GM12878 (cell line): ENCODE results near the gene SBF2. TPM values are rescaled to one million over a fixed set of nuclear protein-coding genes. Genes with fewer than 3 reads are reported as not detected.

ENCODE experiments used
- ATAC-seq: fragments of 200-7000 bp; cut with Tn5 transposase; 3 replicates; pipeline ENCODE4 v1.9.1; 2020; ENCODE audit warnings: mild to moderate bottlenecking, moderate library complexity
- BruUV-seq: library from RNA; stranded (reverse); fragments of 400-500 nt; replicated peaks from 2 replicates; lab custom pipeline; 2021; lab: Mats Ljungman, UMichigan
- CTCF ChIA-PET: fragments of 300-600 bp; sonication (Branson Sonifier 250); formaldehyde crosslinking; extraction: SDS; loops from one replicate; lab custom pipeline; 2021; ENCODE audit warnings: inconsistent platforms; lab: Yijun Ruan, JAX
- POLR2A ChIA-PET: fragments of 350-600 bp; formaldehyde crosslinking; extraction: SDS; loops from one replicate; lab custom pipeline; 2021; ENCODE audit warnings: inconsistent platforms; lab: Charles Lee
- RAD21 ChIA-PET: fragments of 300-600 bp; sonication (Branson Sonifier 250); formaldehyde crosslinking; loops from one replicate; lab custom pipeline; 2023; ENCODE audit warnings: antibody characterized with exemption; ENCODE audit not compliant: unreplicated experiment; lab: Charles Lee
- SMC1A ChIA-PET: fragments of 300-600 bp; sonication (Branson Sonifier 250); formaldehyde crosslinking; loops from one replicate; lab custom pipeline; 2023; ENCODE audit not compliant: unreplicated experiment, uncharacterized antibody; lab: Charles Lee
- DNase-seq: peaks from one replicate; pipeline ENCODE4 v3.0.0-alpha.2; 2011; ENCODE audit warnings: low read depth, low spot score
- FAIRE-seq: peaks from 3 replicates; lab custom pipeline; 2011; peaks lifted over from hg19 to GRCh38; lab: Jason Lieb, UNC
- H2AFZ ChIP-seq: 2 replicates; pipeline ENCODE4 v1.6.0; 2011; ENCODE audit warnings: low read depth, low read length, control low read depth; ENCODE audit not compliant: control insufficient read depth
- H3K27ac ChIP-seq: 2 replicates; pipeline ENCODE4 v1.5.1; 2011; ENCODE audit warnings: control low read depth; ENCODE audit not compliant: control insufficient read depth, insufficient read depth
- H3K27me3 ChIP-seq, 2 experiments: replicated peaks in 1 of 2; 2 replicates each; pipeline versions ENCODE4 v1.6.0 to v1.6.1; 2011; ENCODE audit warnings: low read length in 1 of 2; ENCODE audit not compliant: control insufficient read depth in 2 of 2, insufficient read depth in 2 of 2
- H3K36me3 ChIP-seq, 2 experiments: 2 replicates each; pipeline ENCODE4 v1.5.1; 2011; ENCODE audit warnings: low read length in 1 of 2; ENCODE audit not compliant: control insufficient read depth in 2 of 2, insufficient read depth in 2 of 2
- H3K4me1 ChIP-seq: 2 replicates; pipeline ENCODE4 v1.6.1; 2011; ENCODE audit warnings: mild to moderate bottlenecking, low read length, moderate library complexity, mixed read lengths; ENCODE audit not compliant: control insufficient read depth, insufficient read depth
- H3K4me2 ChIP-seq: 2 replicates; pipeline ENCODE4 v1.6.0; 2011; ENCODE audit warnings: control low read depth; ENCODE audit not compliant: control insufficient read depth, insufficient read depth
- H3K4me3 ChIP-seq: fragments of 200-600 bp; sonication (generic); 2 replicates; pipeline ENCODE4 v1.5.1; 2016
- H3K79me2 ChIP-seq: 2 replicates; pipeline ENCODE4 v1.6.0; 2011; ENCODE audit warnings: low read length; ENCODE audit not compliant: control insufficient read depth, insufficient read depth
- H3K9ac ChIP-seq: 2 replicates; pipeline ENCODE4 v1.8.0; 2011; ENCODE audit warnings: low read length, control low read depth, mixed read lengths; ENCODE audit not compliant: control insufficient read depth, insufficient read depth
- H3K9me3 ChIP-seq: replicated peaks from 3 replicates; pipeline ENCODE4 v1.5.1; 2011; ENCODE audit warnings: mild to moderate bottlenecking, low read length; ENCODE audit not compliant: control insufficient read depth, insufficient read depth
- H4K20me1 ChIP-seq: 2 replicates; pipeline ENCODE4 v1.6.0; 2011; ENCODE audit not compliant: control insufficient read depth, insufficient read depth
- ATF2 ChIP-seq: IDR thresholded peaks from 2 replicates; pipeline ENCODE4 v1.6.1; 2012; ENCODE audit warnings: low read length, inconsistent platforms
- FOS ChIP-seq: IDR thresholded peaks from 3 replicates; pipeline ENCODE4 v1.6.1; 2011; ENCODE audit warnings: borderline replicate concordance; ENCODE audit not compliant: insufficient read length; ENCODE audit errors: extremely low read depth
- FOXK2 ChIP-seq: fragments of 450-650 bp; IDR thresholded peaks from 2 replicates; pipeline ENCODE4 v1.6.1; 2017; ENCODE audit warnings: mild to moderate bottlenecking, moderate library complexity
- GATAD2B ChIP-seq: fragments of 450-650 bp; conservative IDR thresholded peaks from 2 replicates; pipeline ENCODE4 v1.6.1; 2017; ENCODE audit warnings: low read depth, mild to moderate bottlenecking, moderate library complexity
- MTA3 ChIP-seq: IDR thresholded peaks from 2 replicates; pipeline ENCODE4 v1.6.1; 2012; ENCODE audit warnings: low read length, inconsistent platforms, borderline replicate concordance
- PBX3 ChIP-seq: IDR thresholded peaks from 2 replicates; pipeline ENCODE4 v1.6.1; 2011; ENCODE audit warnings: mild to moderate bottlenecking, low read depth, low read length, moderate library complexity; ENCODE audit not compliant: insufficient replicate concordance
- RCOR1 ChIP-seq: conservative IDR thresholded peaks from 2 replicates; pipeline ENCODE4 v1.6.1; 2012; ENCODE audit warnings: low read depth, low read length, improper control_type of control experiment
- WGBS: methylation state at CpG from one replicate; pipeline ENCODE4 v1.1.6; 2016; ENCODE audit warnings: low lambda C conversion rate; ENCODE audit not compliant: insufficient replicate concordance, insufficient coverage; ENCODE audit errors: missing lambda C conversion rate; 5-methylcytosine and 5-hydroxymethylcytosine counted together
- in situ Hi-C: fragments of 300-500 bp; cut with MboI; formaldehyde crosslinking; loops from 9 replicates; pipeline ENCODE4 v1.14.3; 2018; ENCODE audit warnings: mixed read lengths
- intact Hi-C: fragments of 100-400 bp; cut with micrococcal nuclease; formaldehyde crosslinking; loops from one replicate; pipeline ENCODE4 v1.14.2; 2022; ENCODE audit not compliant: unreplicated experiment
- polyA plus RNA-seq, 11 experiments: library from polyadenylated mRNA; depleted of rRNA in 4 of 11; unstranded in 6 of 11; stranded (reverse) in 5 of 11; fragments of >200 nt; fragmentation: Nextera tagmentation in 4 of 11; fragmentation: Illumina TruSeq in 1 of 11; extraction: Ambion mirVana in 4 of 11; extraction: Trizol in 1 of 11; gene quantifications; 1 replicate in 1 of 11; 2 replicates in 10 of 11; pipeline versions ENCODE4 v1.2.1 to v1.2.3, GENCODE V29; 2011 to 2016; ENCODE audit warnings: inconsistent platforms in 2 of 11, missing spikeins in 2 of 11, low read depth in 1 of 11
- total RNA-seq, 4 experiments: library from RNA; depleted of rRNA in 3 of 4; stranded (reverse); fragments of >200 nt in 3 of 4; fragmentation: Illumina TruSeq in 1 of 4; extraction: Trizol in 1 of 4; gene quantifications; 2 replicates each; pipeline versions ENCODE4 v1.2.1 to v1.2.3, GENCODE V29; 2013 to 2021

Gene SBF2
- total and polyA plus RNA-seq, 10 of the 15 experiments (the other 5 are each of a cell fraction or from before 2014, with no cell fraction given), result 0.24 to 2.3 (median 1.1) TPM

GRCh38 chr11:10139143-10139542, 154.9 kb downstream of the SBF2 start:
- no peaks in the 10 kb centered on the region for H3K4me1 ChIP-seq
- no peaks in the 10 kb centered on the region for H4K20me1 ChIP-seq
- DNase-seq, result no peak
- RAD21 ChIA-PET, result no interaction called here
- no peak overlapping the region for H3K27ac ChIP-seq
- H3K9me3 ChIP-seq, result no peaks in the 10 kb centered on the region
- no peak overlapping the region for H3K4me2 ChIP-seq
- SMC1A ChIA-PET, result no interaction called here
- ATAC-seq, result no peak
- H3K27me3 ChIP-seq, result no peaks in the 10 kb centered on the region; a peak in 1 of 4 replicates
- POLR2A ChIA-PET, result no interaction called here
- no peak for FAIRE-seq
- no peak for TF ChIP-seq FOXK2
- no peak for TF ChIP-seq MTA3
- no peak for TF ChIP-seq PBX3
- TF ChIP-seq FOS, result no peak
- no peak for TF ChIP-seq RCOR1
- TF ChIP-seq GATAD2B, result no peak
- TF ChIP-seq ATF2, result no peak
- H3K36me3 ChIP-seq, result no peaks in the 10 kb centered on the region
- CTCF ChIA-PET, result interaction anchor here (0.9 kb wide), 1 partner anchor 91 kb away, joined by 3 read pairs; no protein-coding TSS in a partner anchor
- in situ Hi-C loops (no loop called here), intact Hi-C loops (no loop called here)
- H3K4me3 ChIP-seq, result no peak overlapping the region
- no peak overlapping the region for H2AFZ ChIP-seq
- no peak overlapping the region for H3K9ac ChIP-seq
- H3K79me2 ChIP-seq, result no peaks in the 10 kb centered on the region
- 50% methylated on average over 3 of the region's 3 CpGs for whole genome bisulfite sequencing
- no TSS peak for BruUV-seq
